GM12878 (cell line): Measurements from ENCODE around the gene UGGT2. TPM values are rescaled to one million over a fixed set of nuclear protein-coding genes. Genes with fewer than 3 reads are reported as not detected.

ENCODE experiments used
- ATAC-seq: fragments of 200-7000 bp; cut with Tn5 transposase; 3 replicates; pipeline ENCODE4 v1.9.1; 2020; ENCODE audit warnings: mild to moderate bottlenecking, moderate library complexity
- BruUV-seq: library from RNA; stranded (reverse); fragments of 400-500 nt; replicated peaks from 2 replicates; lab custom pipeline; 2021; lab: Mats Ljungman, UMichigan
- CTCF ChIA-PET: fragments of 300-600 bp; sonication (Branson Sonifier 250); formaldehyde crosslinking; extraction: SDS; loops from one replicate; lab custom pipeline; 2021; ENCODE audit warnings: inconsistent platforms; lab: Yijun Ruan, JAX
- POLR2A ChIA-PET: fragments of 350-600 bp; formaldehyde crosslinking; extraction: SDS; loops from one replicate; lab custom pipeline; 2021; ENCODE audit warnings: inconsistent platforms; lab: Charles Lee
- RAD21 ChIA-PET: fragments of 300-600 bp; sonication (Branson Sonifier 250); formaldehyde crosslinking; loops from one replicate; lab custom pipeline; 2023; ENCODE audit warnings: antibody characterized with exemption; ENCODE audit not compliant: unreplicated experiment; lab: Charles Lee
- SMC1A ChIA-PET: fragments of 300-600 bp; sonication (Branson Sonifier 250); formaldehyde crosslinking; loops from one replicate; lab custom pipeline; 2023; ENCODE audit not compliant: unreplicated experiment, uncharacterized antibody; lab: Charles Lee
- DNase-seq: peaks from one replicate; pipeline ENCODE4 v3.0.0-alpha.2; 2011; ENCODE audit warnings: low read depth, low spot score
- FAIRE-seq: peaks from 3 replicates; lab custom pipeline; 2011; peaks lifted over from hg19 to GRCh38; lab: Jason Lieb, UNC
- H2AFZ ChIP-seq: 2 replicates; pipeline ENCODE4 v1.6.0; 2011; ENCODE audit warnings: low read depth, low read length, control low read depth; ENCODE audit not compliant: control insufficient read depth
- H3K27ac ChIP-seq: 2 replicates; pipeline ENCODE4 v1.5.1; 2011; ENCODE audit warnings: control low read depth; ENCODE audit not compliant: control insufficient read depth, insufficient read depth
- H3K27me3 ChIP-seq, 2 experiments: replicated peaks in 1 of 2; 2 replicates each; pipeline versions ENCODE4 v1.6.0 to v1.6.1; 2011; ENCODE audit warnings: low read length in 1 of 2; ENCODE audit not compliant: control insufficient read depth in 2 of 2, insufficient read depth in 2 of 2
- H3K36me3 ChIP-seq, 2 experiments: 2 replicates each; pipeline ENCODE4 v1.5.1; 2011; ENCODE audit warnings: low read length in 1 of 2; ENCODE audit not compliant: control insufficient read depth in 2 of 2, insufficient read depth in 2 of 2
- H3K4me1 ChIP-seq: 2 replicates; pipeline ENCODE4 v1.6.1; 2011; ENCODE audit warnings: mild to moderate bottlenecking, low read length, moderate library complexity, mixed read lengths; ENCODE audit not compliant: control insufficient read depth, insufficient read depth
- H3K4me2 ChIP-seq: 2 replicates; pipeline ENCODE4 v1.6.0; 2011; ENCODE audit warnings: control low read depth; ENCODE audit not compliant: control insufficient read depth, insufficient read depth
- H3K4me3 ChIP-seq: fragments of 200-600 bp; sonication (generic); 2 replicates; pipeline ENCODE4 v1.5.1; 2016
- H3K79me2 ChIP-seq: 2 replicates; pipeline ENCODE4 v1.6.0; 2011; ENCODE audit warnings: low read length; ENCODE audit not compliant: control insufficient read depth, insufficient read depth
- H3K9ac ChIP-seq: 2 replicates; pipeline ENCODE4 v1.8.0; 2011; ENCODE audit warnings: low read length, control low read depth, mixed read lengths; ENCODE audit not compliant: control insufficient read depth, insufficient read depth
- H3K9me3 ChIP-seq: replicated peaks from 3 replicates; pipeline ENCODE4 v1.5.1; 2011; ENCODE audit warnings: mild to moderate bottlenecking, low read length; ENCODE audit not compliant: control insufficient read depth, insufficient read depth
- H4K20me1 ChIP-seq: 2 replicates; pipeline ENCODE4 v1.6.0; 2011; ENCODE audit not compliant: control insufficient read depth, insufficient read depth
- BMI1 ChIP-seq: fragments of 450-650 bp; IDR thresholded peaks from 2 replicates; pipeline ENCODE4 v1.6.1; 2016; ENCODE audit warnings: mild to moderate bottlenecking, moderate library complexity, borderline replicate concordance
- CHD4 ChIP-seq: fragments of 200-600 bp; sonication (generic); IDR thresholded peaks from 2 replicates; pipeline ENCODE4 v1.6.1; 2016; ENCODE audit warnings: mild to moderate bottlenecking
- EGR1 ChIP-seq, 2 experiments: IDR thresholded peaks; 1 replicate in 1 of 2; 2 replicates in 1 of 2; pipeline ENCODE4 v1.6.1; 2011 to 2012; ENCODE audit warnings: low read depth in 2 of 2, low read length in 2 of 2, borderline replicate concordance in 1 of 2, mild to moderate bottlenecking in 1 of 2, moderate library complexity in 1 of 2
- FOXM1 ChIP-seq: IDR thresholded peaks from 2 replicates; pipeline ENCODE4 v1.6.1; 2012; ENCODE audit warnings: low read depth, mild to moderate bottlenecking, inconsistent platforms, low read length, moderate library complexity
- ZNF384 ChIP-seq: IDR thresholded peaks from 2 replicates; pipeline ENCODE4 v1.6.1; 2012; ENCODE audit warnings: low read depth, mild to moderate bottlenecking, low read length, improper control_type of control experiment, borderline replicate concordance
- WGBS: methylation state at CpG from one replicate; pipeline ENCODE4 v1.1.6; 2016; ENCODE audit warnings: low lambda C conversion rate; ENCODE audit not compliant: insufficient replicate concordance, insufficient coverage; ENCODE audit errors: missing lambda C conversion rate; 5-methylcytosine and 5-hydroxymethylcytosine counted together
- in situ Hi-C: fragments of 300-500 bp; cut with MboI; formaldehyde crosslinking; loops from 9 replicates; pipeline ENCODE4 v1.14.3; 2018; ENCODE audit warnings: mixed read lengths
- intact Hi-C: fragments of 100-400 bp; cut with micrococcal nuclease; formaldehyde crosslinking; loops from one replicate; pipeline ENCODE4 v1.14.2; 2022; ENCODE audit not compliant: unreplicated experiment
- polyA plus RNA-seq, 11 experiments: library from polyadenylated mRNA; depleted of rRNA in 4 of 11; unstranded in 6 of 11; stranded (reverse) in 5 of 11; fragments of >200 nt; fragmentation: Nextera tagmentation in 4 of 11; fragmentation: Illumina TruSeq in 1 of 11; extraction: Ambion mirVana in 4 of 11; extraction: Trizol in 1 of 11; gene quantifications; 1 replicate in 1 of 11; 2 replicates in 10 of 11; pipeline versions ENCODE4 v1.2.1 to v1.2.3, GENCODE V29; 2011 to 2016; ENCODE audit warnings: inconsistent platforms in 2 of 11, missing spikeins in 2 of 11, low read depth in 1 of 11
- total RNA-seq, 4 experiments: library from RNA; depleted of rRNA in 3 of 4; stranded (reverse); fragments of >200 nt in 3 of 4; fragmentation: Illumina TruSeq in 1 of 4; extraction: Trizol in 1 of 4; gene quantifications; 2 replicates each; pipeline versions ENCODE4 v1.2.1 to v1.2.3, GENCODE V29; 2013 to 2021
- TF ChIP-seq, protein P1 (sequence below): IDR thresholded peaks from 2 replicates; pipeline ENCODE4 v1.6.1; 2012; ENCODE audit warnings: low read depth, low read length, improper control_type of control experiment

The UGGT2 gene
- total and polyA plus RNA-seq, 10 of the 15 experiments (the other 5 are each of a cell fraction or from before 2014, with no cell fraction given) = 4.9 to 29.0 (median 17.3) TPM

DNA sequence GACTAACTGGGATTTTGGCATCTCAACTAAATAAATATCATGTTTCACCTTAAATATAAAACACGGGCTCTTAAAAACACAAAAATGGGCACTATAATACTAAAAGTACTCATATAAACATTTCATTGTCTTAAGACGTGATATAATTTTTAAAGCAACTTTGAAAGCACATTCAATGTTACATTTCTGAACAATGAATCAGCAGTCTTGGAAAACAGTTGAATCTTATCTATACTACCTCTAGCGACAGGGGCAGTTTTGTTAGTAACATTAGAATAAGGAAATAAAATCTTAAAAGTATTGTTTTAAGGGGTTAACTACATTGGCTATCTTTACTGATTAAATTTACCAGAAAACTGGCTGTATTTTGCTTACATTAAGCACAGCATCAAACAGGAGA lies 156.9 kb downstream of the UGGT2 start:
- no TSS peak for BruUV-seq
- TF ChIP-seq FOXM1 (no peak), EGR1 (IDR thresholded peaks at IDR 0.05; ENCODE audit: borderline replicate concordance in 1 of 2, low read depth in 2 of 2, low read length in 2 of 2) (no peak)
- TF ChIP-seq, all 136 proteins: peak for 0
- Histone ChIP-seq H3K4me2 (no peak overlapping the region), H3K9ac (no peak overlapping the region), H3K9me3 (no peaks in the 10 kb centered on the region), H3K4me1 (no peaks in the 10 kb centered on the region), H3K27me3 (no peaks in the 10 kb centered on the region), H4K20me1 (no peaks in the 10 kb centered on the region), H3K79me2 (no peaks in the 10 kb centered on the region), H3K4me3 (no peak overlapping the region), H3K36me3 (peaks cover 2 to 4% of the 10 kb centered on the region in 2 experiments; a peak in 2 of 4 replicates), H2AFZ (no peak overlapping the region), H3K27ac (no peak overlapping the region)
- ChIA-PET POLR2A (no interaction called here), RAD21 (no interaction called here), SMC1A (interaction anchor here (0.6 kb wide), 1 partner anchor 135 kb away, joined by 3 read pairs; no protein-coding TSS in a partner anchor), CTCF (no interaction called here)
- intact Hi-C loops = no loop called here
- 95% methylated on average over 3 of the region's 3 CpGs for WGBS
- DNase-seq (no peak), FAIRE-seq (no peak), ATAC-seq (no peak)
- in situ Hi-C loops = no loop called here

DNA sequence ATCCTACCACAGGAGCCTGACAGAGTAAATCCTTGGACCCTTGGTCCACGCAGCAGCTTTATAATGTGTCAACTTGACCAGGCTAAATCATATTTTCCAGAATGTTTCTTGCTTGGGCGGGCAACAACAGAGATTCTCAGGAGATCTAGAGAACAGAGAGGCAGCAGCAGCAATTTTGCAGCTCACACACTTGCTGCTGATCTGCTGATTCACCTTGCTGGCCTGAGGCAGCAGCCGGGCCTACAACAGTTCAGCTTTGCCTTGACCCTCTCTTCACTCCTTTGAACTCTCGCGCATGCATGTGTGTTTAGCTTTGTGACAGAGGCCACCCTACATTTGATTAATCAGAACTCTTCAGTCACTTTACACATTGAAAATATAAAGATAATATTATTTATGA lies 159.3 kb downstream of the UGGT2 start:
- Histone ChIP-seq H3K27me3 (no peaks in the 10 kb centered on the region), H3K4me3 (no peak overlapping the region), H3K4me1 (no peaks in the 10 kb centered on the region), H3K79me2 (no peaks in the 10 kb centered on the region), H4K20me1 (no peaks in the 10 kb centered on the region), H3K9ac (no peak overlapping the region), H2AFZ (no peak overlapping the region), H3K9me3 (no peaks in the 10 kb centered on the region), H3K36me3 (peaks cover 0 to 2% of the 10 kb centered on the region in 2 experiments; a peak in 2 of 4 replicates), H3K27ac (no peak overlapping the region), H3K4me2 (no peak overlapping the region)
- TF ChIP-seq CHD4 (no peak), ZNF384 (no peak), BMI1 (no peak)
- TF ChIP-seq, protein P1, sequence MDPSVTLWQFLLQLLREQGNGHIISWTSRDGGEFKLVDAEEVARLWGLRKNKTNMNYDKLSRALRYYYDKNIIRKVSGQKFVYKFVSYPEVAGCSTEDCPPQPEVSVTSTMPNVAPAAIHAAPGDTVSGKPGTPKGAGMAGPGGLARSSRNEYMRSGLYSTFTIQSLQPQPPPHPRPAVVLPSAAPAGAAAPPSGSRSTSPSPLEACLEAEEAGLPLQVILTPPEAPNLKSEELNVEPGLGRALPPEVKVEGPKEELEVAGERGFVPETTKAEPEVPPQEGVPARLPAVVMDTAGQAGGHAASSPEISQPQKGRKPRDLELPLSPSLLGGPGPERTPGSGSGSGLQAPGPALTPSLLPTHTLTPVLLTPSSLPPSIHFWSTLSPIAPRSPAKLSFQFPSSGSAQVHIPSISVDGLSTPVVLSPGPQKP = no peak
- ChIA-PET CTCF (no interaction called here), SMC1A (no interaction called here), POLR2A (no interaction called here), RAD21 (no interaction called here)
- intact Hi-C loops = no loop called here
- DNase-seq = no peak
- ATAC-seq = no peak
- no peak for FAIRE-seq
- 98% methylated on average over 5 of the region's 5 CpGs for WGBS
- in situ Hi-C loops = no loop called here
- no TSS peak for BruUV-seq
